ENCODE measurements around the gene MINDY4. TPM values are rescaled to one million over a fixed set of nuclear protein-coding genes. Genes with fewer than 3 reads are reported as not detected.

The MINDY4 gene
- total and polyA plus RNA-seq, 2 of the 4 experiments (the other 2 are of a cell fraction) = 1.8 to 3.6 TPM

- H2AFZ ChIP-seq (replicated peaks; ENCODE audit: low read length, poor library complexity) = no peak overlapping the region
- intact Hi-C loops (cut with micrococcal nuclease) = loop anchor here (2.0 kb wide), 1 partner anchor 49 kb away; no protein-coding TSS in a partner anchor
- peak overlapping the region; percentile 71 for H3K4ac ChIP-seq (ENCODE audit: low read depth, low read length)
- no peak overlapping the region for H2AK9ac ChIP-seq (replicated peaks; ENCODE audit: low read depth, low read length, poor library complexity)
- peak overlapping the region; percentile 71 to 91; a peak in 2 of 4 replicates for H4K8ac ChIP-seq (ENCODE audit: low read depth in 2 of 2, low read length in 2 of 2)
- peaks cover 23% of the 10 kb centered on the region for H3K4me1 ChIP-seq (ENCODE audit: control insufficient read depth, insufficient read depth, low read length)
- peak overlapping the region; percentile 89 for H3K14ac ChIP-seq (replicated peaks; ENCODE audit: low read depth, low read length)
- H3K4me3 ChIP-seq (ENCODE audit: insufficient read depth, low read depth, low read length) = no peak overlapping the region
- H4K20me1 ChIP-seq (ENCODE audit: insufficient read depth, low read length) = 0 out of 2 replicates have a peak, but pooled peaks cover 6% of the 10 kb centered on the region
- no peaks in the 10 kb centered on the region; the same call in 1 of the 2 replicates for H3K9me3 ChIP-seq (ENCODE audit: control insufficient read depth, insufficient read depth, low read length)
- ChIA-PET CTCF (interaction anchor here (1.0 to 1.4 kb wide), 3 partner anchors 11 to 51 kb away, joined by 3 read pairs; no protein-coding TSS in a partner anchor), POLR2A (ENCODE audit: unreplicated experiment) (no interaction called here)
- dilution Hi-C loops (cut with HindIII; ENCODE audit: low sequenced_read_pairs, unreplicated experiment) = no loop called here
- no peak for TF ChIP-seq RCOR1 (IDR thresholded peaks at IDR 0.05; ENCODE audit: insufficient replicate concordance, low read length)
- TF ChIP-seq ELK1 (IDR thresholded peaks at IDR 0.05; ENCODE audit: borderline replicate concordance, low read depth, low read length) = no peak
- no peak for TF ChIP-seq NFE2L2 (IDR thresholded peaks at IDR 0.05; ENCODE audit: low read depth, low read length)
- TF ChIP-seq FOS (IDR thresholded peaks at IDR 0.05; ENCODE audit: low read depth, low read length) = no peak
- TF ChIP-seq MXI1 (IDR thresholded peaks at IDR 0.05; ENCODE audit: borderline replicate concordance, low read depth, low read length) = no peak
- TF ChIP-seq SMC3 (IDR thresholded peaks at IDR 0.05; ENCODE audit: low read depth, low read length) = no peak
- no peak for TF ChIP-seq RFX5 (IDR thresholded peaks at IDR 0.05; ENCODE audit: low read depth, low read length)
- TF ChIP-seq CEBPB (IDR thresholded peaks at IDR 0.05; ENCODE audit: low read depth, low read length) = no peak
- no peak for TF ChIP-seq CHD1 (IDR thresholded peaks at IDR 0.05; ENCODE audit: low read depth, low read length)
- H3K18ac ChIP-seq (ENCODE audit: low read depth, low read length) = peak overlapping the region; percentile 90
- H3K27ac ChIP-seq (ENCODE audit: insufficient read depth, low read length) = peak overlapping the region; percentile 88; the same call in 1 of the 2 replicates
- H4K91ac ChIP-seq (ENCODE audit: insufficient read depth, low read depth, low read length) = peak overlapping the region; percentile 96
- peak overlapping the region; percentile 84 for H2BK5ac ChIP-seq (ENCODE audit: low read depth, low read length, poor library complexity, severe bottlenecking)
- BruUV-seq (replicated peaks) = no TSS peak
- no peak overlapping the region for H3K56ac ChIP-seq (ENCODE audit: extremely low read depth, insufficient read depth, low read length)
- no peaks in the 10 kb centered on the region for H3K27me3 ChIP-seq (ENCODE audit: control insufficient read depth, insufficient read depth, low read length)
- peak overlapping the region; percentile 90; the same call in 1 of the 2 replicates for H2AK5ac ChIP-seq (ENCODE audit: low read depth, low read length)
- no peaks in the 10 kb centered on the region for H3K36me3 ChIP-seq (ENCODE audit: control insufficient read depth, insufficient read depth, low read length)
- no peak overlapping the region for H3K9ac ChIP-seq (ENCODE audit: low read depth, low read length)
- in situ Hi-C loops (cut with MboI; ENCODE audit: low sequenced_read_pairs) = no loop called here
- peaks cover 22% of the 10 kb centered on the region for H3K9me1 ChIP-seq (ENCODE audit: insufficient read depth, low read length)
- WGBS, 2 experiments (ENCODE audit: extremely low coverage in 2 of 2, insufficient read length in 1 of 2) = no CpG with 5 or more reads among the region's 2 CpGs
- H2BK15ac ChIP-seq (ENCODE audit: low read depth, low read length) = peak overlapping the region; percentile 90; the same call in 1 of the 3 replicates
- peak overlapping the region; percentile 89 for H2BK120ac ChIP-seq (ENCODE audit: low read depth, low read length)
- H3K23ac ChIP-seq (ENCODE audit: low read depth, low read length) = peak overlapping the region; percentile 82; the same call in 1 of the 2 replicates
- H4K5ac ChIP-seq (ENCODE audit: low read depth, low read length) = peak overlapping the region; percentile 80; the same call in 1 of the 2 replicates
- H2BK20ac ChIP-seq (ENCODE audit: low read depth, low read length) = peak overlapping the region; percentile 81; the same call in 1 of the 2 replicates
- H3K4me2 ChIP-seq (ENCODE audit: low read depth, low read length) = no peak overlapping the region
- H3K79me1 ChIP-seq (ENCODE audit: low read depth in 1 of 2, low read length in 2 of 2) = peaks cover 0 to 9% of the 10 kb centered on the region in 2 experiments; a peak in 1 of 4 replicates
- ATAC-seq (ENCODE audit: low read depth) (no peak), DNase-seq (no peak)
Measured at GRCh38 chr7:30750010-30750409, 21.2 kb upstream of the MINDY4 start.

All from IMR-90 (cell line).